Measurements from ENCODE around the gene MAP4K3.
"Not testable (repeated sequence)": the region's sequence is repeated elsewhere in the genome, so short reads cannot be mapped to it uniquely, and the experiment has no call there.

Gene MAP4K3

DNA sequence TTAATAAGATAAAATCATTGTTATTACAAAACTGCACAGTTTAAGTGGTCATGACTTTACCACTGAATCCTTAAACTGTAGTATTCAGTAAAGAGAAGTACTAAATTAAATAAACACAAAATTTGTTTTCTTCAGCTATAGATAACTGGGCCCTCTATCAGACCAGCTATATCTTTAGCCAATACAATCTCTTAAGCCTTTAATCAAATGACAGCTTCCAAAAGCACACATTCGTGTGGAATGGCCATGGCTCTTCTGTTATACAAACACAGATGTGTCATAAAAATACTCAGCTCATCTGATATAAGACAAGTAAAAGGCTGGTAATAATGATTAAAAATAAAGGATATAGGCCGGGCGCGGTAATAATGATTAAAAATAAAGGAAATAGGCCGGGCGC lies 135.7 kb downstream of the MAP4K3 start:
- DNase-seq (ENCODE audit: low spot score) = no peak

DNA sequence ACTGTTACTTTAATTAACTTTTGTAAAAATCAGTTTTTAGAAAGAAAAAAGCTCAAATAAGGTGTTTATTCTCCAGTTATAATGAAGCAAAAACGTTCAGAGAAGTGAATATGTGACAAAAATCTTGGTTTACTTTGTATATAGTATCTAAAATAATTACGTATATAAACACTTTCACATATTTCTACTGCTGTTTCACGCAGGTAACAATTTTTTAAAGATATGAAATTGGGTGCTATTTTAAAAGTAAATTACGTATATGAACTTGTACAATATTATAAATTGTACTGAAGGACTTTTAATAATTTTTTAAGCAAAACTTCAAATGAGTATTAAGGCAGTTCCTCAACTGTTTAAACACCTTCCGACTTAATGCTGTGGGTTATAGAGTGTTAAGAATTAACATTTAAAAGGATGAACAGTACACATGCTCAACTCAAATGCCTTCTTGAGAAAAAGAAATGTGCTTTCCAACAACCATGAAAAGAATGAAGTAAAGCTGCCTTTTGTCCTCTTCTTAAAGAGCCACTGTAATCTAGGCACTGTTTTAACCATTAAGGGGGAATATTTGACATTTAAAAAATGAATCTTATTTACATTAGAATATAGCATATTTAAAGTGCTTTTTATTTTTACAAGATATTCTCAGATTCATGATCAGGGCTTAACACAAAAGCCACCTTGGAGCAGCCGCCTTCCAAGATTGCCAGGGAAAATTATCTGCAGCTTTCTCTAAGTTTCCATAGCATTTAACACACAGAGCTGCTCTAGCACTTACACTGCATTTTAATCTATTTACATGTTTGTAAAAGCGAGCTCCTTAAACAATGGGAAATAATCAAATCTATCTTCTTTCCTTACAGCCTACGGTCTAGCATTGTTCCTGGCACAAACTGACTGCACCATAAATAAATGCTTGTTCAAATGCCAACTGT lies 136.8 kb downstream of the MAP4K3 start:
- DNase-seq (ENCODE audit: low spot score) = no peak

DNA sequence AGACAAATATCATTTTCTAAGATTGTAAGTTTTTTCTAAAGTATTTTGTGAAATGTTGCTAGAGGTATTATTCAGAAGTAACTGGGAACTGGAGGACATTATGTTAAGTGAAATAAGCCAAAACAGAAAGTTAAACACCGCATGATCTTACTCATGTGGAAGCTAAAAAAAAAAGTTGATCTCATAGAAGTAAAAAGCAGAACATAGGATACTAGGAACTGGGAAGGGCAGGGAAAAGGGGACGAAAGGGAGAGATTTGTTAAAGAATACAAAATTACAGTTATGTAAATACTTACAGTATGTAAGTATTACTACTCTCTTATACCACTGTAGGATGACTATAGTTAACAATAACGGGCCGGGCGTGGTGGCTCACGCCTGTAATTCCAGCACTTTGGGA lies 146.7 kb downstream of the MAP4K3 start:
- DNase-seq (ENCODE audit: low spot score) = no peak

DNA sequence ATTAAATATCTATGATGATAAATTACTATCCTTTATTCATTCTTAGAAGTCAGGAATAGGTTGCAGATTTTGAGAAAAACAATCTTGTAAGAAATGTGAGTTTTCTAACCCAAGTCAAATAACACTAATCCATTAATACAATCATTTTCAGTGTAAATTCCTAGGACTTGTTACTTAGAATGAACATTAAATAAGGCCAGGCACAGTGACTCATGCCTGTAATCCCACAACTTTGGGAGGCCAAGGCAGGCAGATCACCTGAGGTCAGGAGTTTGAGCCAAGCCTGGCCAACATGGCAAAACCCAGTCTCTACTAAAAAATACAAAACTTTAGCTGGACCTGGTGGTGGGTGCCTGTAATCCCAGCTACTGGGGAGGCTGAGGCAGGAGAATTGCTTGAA lies 147.5 kb downstream of the MAP4K3 start:
- no peak for DNase-seq (ENCODE audit: low spot score)

DNA sequence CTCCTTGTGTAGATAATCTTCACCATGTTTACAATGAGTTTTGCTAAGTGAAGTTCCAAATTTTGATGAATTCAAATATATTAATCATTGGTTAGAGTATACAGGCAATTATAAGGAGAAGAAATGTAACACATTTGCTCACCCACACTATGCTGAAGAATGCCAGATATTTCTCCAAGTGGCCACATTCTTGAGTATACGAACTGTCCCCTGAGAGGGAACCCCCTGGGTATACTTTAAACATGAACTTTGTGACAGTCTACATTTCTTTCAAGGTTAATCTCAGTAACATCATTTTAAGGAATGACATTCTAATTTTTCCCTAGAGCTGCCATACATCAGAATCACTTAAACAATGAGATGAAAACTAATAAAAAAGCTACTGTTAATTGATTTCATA lies 153.5 kb downstream of the MAP4K3 start:
- no peak for DNase-seq (ENCODE audit: low spot score)

DNA sequence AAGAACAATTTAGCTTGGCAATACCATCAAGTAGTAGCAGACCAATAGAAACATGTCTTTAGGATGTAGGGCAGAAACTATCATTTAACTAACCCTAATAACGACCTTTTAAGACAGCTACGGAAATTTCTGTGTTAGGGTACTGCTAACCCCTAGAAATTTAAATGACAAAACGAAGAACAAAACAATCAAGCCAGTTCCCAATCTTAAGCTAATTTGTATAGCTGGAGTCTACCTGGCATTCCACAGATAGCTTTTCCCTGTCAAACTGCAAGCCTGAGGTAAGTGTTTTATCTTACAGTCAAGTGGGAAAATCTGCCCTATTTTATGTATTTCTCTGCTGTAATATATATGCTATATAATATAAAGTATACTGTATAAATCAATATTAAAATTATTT lies 155.7 kb downstream of the MAP4K3 start:
- no peak for DNase-seq (ENCODE audit: low spot score)

DNA sequence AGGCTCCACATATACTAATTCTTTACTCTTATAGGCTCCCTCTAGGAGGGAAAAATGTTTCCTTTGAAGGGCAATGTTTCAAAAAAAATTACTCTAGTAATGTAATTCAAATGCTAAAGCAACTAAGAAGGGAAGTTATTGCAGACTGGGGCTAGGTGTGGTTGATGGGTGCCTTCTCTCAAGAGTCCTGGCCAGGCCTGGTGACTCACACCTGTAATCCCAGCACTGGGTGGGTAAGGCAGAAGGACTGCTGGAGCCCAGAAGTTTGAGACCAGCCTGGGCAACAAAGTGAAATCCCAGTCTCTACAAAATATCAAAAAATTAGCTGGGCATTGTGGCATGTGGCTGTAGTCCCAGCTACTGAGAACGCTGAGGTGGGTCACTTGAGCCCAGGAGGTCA lies 162.1 kb downstream of the MAP4K3 start:
- DNase-seq (ENCODE audit: low spot score) = no peak

DNA sequence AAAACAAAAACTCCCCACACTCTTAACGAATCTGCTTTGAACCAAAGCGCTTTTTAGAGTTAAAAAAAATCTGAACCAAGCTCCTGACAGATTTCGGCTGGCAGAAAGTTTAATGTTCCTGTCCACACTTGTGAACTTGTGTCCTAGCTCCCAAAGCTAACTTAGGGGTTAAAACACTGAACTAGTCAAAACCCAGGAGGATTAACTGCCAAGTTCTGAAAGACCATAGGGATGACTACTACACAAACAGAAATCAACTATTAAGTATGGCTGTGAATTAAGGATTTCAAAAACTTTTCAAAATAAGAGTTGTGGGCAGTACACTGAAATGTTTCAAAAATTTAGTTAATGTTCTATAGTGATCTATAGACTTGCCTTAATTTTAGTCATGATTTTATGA lies 167.1 kb downstream of the MAP4K3 start:
- no peak for DNase-seq (ENCODE audit: low spot score)

DNA sequence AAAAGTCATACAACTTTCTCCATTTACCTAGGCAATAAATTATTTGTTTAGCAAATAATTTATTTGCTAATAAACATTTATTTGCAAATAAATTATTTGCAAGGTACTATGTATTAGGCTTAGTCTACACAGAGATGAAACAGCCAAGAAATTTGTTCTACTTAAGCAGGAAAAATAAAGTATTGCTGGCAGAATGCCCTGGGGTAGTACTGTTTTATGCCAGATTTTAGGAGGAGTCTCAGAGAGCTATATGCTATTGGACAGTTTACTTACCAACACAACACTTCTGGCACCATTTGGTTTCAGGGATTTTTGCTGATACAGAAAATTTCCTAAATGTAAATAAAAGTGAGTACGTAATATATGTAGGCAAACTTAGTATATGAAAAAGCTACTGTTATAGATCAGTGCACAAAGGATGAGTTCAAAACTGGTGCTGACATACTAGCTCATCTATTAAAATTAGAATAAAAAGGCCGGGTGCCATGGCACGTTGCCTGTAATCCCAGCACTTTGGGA lies 170.1 kb downstream of the MAP4K3 start:
- no peak for DNase-seq (ENCODE audit: low spot score)

DNA sequence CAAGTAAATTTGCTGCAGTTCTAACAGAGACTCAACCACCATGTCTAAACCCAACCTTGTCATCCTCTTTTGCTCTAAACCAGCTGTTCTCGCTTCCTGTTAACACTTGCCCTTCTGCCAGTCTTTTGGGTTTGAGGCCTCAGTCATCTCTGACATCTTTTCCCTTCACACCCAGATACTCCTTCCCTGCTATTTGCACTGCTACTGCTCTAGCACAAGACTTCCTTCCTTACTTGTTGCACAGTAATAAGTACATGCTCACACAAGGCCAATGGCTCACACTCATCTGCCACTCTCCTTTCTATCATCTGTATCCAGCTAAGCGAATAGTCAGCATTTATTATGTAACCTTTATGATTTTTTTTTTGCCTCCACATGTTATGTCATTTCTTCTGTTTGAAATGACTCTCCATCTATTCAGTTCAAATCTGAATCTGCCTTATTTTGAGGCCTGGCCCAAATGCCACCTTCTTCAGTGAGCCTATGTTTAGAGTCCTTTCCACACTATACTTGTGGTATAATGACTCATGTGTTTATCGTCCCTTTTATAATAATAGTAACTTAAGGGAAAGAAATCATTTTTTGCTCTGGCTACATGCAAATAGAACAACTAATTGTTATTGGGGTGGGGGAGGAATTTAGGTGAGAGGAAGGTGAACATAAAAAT lies 170.8 kb downstream of the MAP4K3 start:
- no peak for DNase-seq (ENCODE audit: low spot score)

DNA sequence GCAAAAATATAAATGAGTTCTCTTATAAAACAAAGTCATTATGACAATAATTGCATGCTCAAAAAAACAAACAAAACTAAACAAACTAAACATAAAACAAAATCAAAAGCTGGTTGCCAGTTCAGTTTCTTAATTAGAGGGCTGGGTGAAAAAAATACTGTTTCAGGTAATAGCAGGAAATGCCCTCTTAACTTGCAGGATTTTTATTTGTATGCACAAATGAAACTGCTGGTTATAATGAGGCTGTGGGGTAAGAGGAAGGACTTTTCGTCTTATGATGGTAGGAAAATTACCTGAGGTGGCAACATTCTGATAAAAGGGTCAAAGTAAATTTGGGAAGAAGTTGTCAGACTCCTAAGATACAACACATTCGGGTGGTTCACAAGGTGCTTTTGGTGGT lies 171.8 kb downstream of the MAP4K3 start:
- no peak for DNase-seq (ENCODE audit: low spot score)

DNA sequence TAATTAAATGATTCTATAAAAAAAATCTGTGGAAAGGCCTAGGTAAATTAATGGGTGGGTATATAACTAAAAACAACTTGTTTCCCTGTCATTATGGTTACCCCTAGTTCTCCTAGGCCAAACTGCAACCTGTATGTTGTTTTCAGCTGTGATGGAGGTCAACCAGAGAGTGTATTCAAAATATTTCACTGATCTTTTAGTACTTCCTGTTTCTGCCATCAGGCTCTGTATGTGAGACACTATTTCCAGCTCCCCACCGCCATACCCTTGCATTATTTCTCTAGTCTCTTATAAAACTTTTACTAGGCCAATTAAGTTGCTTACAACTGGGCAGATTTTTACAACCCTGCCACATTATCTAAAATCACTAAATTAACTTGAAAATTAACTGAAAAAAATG lies 172.4 kb downstream of the MAP4K3 start:
- no peak for DNase-seq (ENCODE audit: low spot score)

DNA sequence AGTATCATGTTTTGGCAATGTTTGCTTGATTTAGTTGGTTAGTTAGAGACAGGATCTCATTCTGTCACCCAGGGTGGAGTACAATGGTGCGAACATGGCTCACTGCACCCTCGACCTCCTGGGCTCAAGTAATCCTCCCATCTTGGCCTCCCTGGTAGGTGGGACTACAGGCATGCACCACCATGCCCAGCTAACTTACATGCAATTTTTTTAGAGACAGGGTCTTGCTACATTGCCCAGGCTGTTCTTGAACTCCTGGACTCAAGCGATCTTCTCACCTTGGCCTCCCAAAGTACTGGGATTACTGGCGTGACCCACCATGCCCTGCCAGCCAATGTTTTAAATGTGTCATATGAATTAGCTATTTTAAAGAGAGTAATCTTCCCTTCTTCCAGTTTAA lies 177.0 kb downstream of the MAP4K3 start:
- DNase-seq (ENCODE audit: low spot score) = no peak

DNA sequence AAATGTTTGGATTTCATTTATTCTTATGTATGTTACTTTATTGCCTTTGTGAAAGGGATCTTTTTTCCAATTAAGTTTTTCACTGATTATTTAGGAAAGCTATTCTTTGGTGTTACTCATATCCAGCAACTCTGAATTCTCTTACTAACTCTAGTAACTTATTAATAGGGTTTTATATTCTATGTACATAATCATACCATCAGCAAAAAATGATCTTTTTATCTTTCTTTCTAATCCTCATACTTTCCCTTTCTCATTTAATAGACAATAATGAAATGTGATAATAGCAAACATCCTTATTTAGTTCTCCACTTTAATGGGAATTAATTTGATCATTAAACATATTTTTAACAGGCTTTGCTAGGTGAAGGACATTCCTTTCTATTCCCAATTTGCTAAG lies 181.0 kb downstream of the MAP4K3 start:
- no peak for DNase-seq (ENCODE audit: low spot score)

DNA sequence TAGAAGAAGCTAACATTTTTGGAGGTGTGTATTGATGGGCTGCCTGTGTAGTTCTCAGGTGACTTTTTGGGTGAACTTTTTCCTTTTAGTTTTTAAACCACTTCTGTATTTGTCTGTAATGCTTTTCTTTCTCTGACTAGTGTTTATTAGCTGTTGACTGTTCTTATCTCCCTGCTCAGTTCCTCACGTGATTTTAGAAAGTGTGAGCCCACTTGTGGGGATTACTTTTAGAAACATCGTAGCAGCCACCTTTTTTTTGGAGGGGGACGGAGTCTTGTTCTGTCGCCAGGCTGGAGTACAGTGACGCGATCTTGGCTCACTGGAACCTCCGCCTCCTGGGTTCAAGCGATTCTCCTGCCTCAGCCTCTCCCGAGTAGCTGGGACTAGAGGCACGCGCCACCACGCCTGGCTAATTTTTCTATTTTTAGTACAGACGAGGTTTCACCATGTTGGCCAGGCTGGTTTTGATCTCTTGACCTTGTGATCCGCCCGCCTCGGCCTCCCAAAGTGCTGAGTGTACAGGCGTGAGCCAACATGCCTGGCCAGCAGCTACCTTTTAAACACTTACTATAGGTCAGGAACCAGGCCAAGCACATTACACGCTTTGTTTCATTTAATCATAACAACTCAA lies 184.1 kb downstream of the MAP4K3 start:
- DNase-seq (ENCODE audit: low spot score) = no peak

DNA sequence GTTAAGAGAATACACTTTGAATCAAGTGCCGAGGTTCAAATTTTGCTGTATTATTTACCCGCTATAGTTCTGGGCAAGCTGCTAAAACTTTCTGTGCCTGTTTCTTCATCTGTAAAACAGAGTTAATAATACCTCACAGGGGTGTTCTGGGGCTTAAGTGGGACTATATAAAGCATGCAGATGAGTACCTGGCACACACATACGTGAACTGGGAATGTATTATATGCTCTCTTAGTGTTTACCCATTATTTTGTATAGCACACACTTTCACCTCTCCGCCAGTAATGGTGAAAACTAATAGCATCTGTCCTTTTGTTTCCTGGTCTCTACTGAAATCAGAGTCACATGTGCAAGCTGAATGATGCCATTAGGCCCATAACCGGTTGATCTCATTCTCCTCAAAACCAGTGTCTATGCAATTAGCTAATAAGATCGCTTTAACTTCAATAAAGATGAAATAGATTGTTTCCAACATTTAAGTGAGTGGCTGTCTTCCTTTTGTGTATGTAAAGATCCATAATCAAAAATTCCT lies 189.5 kb downstream of the MAP4K3 start:
- DNase-seq (ENCODE audit: low spot score) = no peak

DNA sequence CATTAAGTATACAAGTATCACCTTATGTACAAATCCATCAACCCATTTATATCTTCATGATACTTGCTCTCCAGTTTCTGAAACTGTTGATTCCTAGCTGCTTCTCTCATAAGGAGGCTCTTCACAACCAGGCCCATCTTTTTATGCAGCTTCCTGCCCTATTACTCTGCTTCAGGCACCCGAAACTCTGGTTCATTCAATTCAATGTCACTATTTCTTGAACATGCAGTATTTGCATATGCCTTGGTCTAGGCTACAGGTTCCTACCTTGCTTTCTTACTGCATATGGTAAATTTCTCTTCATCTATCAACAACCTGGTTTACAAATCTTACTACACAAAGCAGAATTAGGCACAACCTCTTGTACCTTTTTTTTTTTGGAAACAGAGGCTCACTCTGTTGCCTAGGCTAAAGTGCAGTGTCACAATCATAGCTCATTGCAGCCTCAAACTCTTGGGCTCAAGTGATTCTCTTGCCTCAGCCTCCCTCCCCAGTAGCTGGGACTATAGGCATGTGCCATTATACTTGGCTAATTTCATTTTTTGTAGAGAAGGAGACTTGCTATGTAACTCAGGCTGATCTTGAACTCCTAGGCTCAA lies 190.6 kb downstream of the MAP4K3 start:
- DNase-seq (ENCODE audit: low spot score) = no peak

DNA sequence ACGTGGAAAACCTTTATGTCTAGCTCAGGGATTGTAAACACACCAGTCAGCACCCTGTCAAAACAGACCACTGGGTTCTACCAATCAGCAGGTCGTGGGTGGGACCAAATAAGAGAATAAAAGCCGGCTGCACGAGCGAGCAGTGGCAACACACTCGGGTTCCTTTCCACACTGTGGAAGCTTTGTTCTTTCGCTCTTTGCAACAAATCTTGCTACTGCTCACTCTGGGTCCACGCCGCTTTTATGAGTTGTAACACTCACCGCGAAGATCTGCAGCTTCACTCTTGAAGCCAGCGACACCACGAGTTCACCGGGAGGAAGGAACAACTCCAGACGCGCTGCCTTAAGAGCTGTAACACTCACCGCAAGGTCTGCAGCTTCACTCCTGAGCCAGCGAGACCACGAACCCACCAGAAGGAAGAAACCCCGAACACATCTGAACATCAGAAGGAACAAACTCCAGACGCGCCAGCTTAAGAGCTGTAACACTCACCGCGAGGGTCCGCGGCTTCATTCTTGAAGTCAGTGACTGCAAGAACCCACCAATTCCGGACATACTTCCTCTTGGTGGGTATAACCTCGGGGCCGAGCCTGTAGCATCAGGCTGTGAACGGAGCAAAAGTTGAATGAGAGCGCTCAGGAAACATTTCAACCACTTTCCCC lies 192.0 kb downstream of the MAP4K3 start:
- not testable (repeated sequence) for DNase-seq (ENCODE audit: low spot score)

DNA sequence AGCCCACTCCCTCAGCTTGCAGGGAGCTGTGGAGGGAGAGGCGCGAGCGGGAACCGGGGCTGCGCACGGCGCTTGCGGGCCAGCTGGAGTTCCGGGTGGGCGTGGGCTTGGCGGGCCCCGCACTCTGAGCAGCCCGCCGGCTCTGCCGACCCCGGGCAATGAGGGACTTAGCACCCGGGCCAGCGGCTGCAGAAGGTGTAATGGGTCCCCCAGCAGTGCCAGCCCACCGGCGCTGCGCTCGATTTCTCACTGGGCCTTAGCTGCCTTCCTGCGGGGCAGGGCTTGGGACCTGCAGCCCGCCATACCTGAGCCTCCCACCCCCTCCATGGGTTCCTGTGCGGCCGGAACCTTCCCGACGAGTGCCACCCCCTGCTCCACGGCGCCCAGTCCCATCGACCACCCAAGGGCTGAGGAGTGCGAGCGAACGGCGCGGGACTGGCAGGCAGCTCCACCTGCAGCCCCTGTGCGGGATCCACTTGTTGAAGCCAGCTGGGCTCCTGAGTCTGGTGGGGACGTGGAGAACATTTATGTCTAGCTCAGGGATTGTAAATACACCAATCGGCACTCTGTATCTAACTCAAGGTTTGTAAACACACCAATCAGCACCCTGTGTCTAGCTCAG lies 192.7 kb downstream of the MAP4K3 start:
- DNase-seq (ENCODE audit: low spot score) = not testable (repeated sequence)

DNA sequence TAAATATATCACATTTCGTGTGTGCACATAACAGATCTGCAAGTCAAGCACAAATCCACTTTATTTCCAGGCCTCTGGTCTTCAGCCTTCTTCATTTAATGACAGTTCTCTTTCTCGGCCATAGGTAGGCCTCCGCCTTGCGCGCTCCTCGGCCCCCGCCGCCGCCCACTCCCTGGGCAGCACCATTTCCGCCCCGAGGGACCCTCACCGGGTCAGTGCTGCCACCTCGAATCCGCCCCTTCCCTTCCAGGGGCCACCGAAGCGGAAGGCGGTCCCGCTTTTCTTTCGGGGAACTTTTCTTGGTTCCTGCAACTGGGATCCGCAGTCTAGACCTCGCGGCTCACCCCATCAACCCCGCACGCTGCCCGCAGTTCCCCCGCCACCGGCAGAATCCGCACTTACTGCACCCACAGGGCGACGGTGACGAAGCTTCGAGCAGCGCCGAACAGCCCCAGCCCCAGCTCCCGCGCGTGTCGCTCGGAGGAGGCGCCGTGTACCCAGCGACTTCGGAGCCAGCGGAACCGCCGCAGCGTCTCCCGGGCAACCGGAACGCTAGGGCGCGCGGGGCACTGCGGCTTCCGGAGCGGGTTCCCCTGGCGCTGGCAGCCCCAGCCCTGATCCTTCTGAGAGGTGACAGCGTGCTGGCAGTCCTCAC lies 193.5 kb downstream of the MAP4K3 start, which contains the start of gene CDKL4:
Gene CDKL4, minus strand, starts transcription at position 502 of the 655 bp plus-strand sequence.
- no peak for DNase-seq (ENCODE audit: low spot score)
